ENCODE measurements around the gene CARS1.

DNA sequence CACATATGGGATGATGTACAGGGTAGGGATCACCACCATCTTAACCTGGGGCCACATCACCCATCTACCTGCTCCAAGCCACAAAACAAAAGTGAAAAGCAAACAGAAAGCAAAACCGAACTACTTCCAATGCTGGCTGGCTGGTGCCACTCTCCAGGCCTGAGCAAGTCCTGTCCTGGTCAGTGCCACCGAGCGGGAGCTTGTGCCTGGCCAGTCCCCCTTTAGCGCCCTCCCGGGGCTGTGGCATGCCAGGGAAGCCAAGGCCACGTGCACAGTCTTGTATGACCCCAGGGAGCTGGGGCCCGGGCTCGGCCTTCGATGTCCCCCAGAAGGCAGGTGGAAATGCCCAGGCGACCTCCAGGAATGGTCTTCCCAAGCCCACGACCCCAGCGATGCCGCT lies 47.2 kb downstream of the CARS1 start:
- TF ChIP-seq HDGF (IDR thresholded peaks at IDR 0.05; ENCODE audit: borderline replicate concordance) (no peak), FOXM1 (IDR thresholded peaks at IDR 0.05; ENCODE audit: borderline replicate concordance) (no peak), L3MBTL2 (conservative IDR thresholded peaks at IDR 0.05) (no peak), ELF4 (IDR thresholded peaks at IDR 0.05) (no peak), ARNT (IDR thresholded peaks at IDR 0.05) (no peak)
